ENCODE data around the gene CCDC180.

Gene CCDC180

DNA sequence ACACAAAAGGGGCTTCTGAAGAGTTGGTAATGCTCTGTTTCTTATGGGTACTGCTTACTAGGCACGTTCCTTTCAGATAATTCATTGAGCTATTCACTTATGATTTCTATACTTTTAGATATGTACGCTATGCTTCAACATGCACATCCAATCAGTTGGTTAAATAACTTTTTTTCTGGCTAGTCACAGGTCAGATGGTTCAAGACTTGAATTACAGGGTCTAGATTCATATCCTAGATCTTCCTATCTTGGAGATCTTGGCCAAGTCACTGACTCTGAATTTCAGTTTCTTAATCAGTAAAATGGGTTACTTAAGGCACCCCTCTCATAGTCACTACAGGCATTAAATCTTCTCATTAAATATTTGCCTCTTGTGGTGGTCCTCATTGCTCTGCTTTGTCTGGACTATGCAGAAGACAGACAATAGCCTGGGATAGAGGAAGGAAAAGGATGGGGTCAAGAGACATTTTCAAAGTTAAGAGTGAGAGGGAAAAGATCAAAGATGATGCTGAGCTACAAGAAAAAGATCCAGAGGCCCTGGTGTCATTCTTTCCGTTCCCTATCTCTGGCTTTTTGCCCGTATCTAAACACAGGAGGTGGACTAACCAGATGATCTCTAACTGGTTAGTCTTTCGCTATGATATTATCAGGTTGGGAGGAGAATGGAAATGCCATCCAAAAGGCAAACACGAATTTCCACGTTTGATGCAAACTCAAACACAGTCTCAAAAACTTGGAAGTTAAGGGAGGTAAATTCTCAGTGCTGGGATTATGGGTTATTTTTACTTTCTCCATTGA, 1.8 kb upstream of the CCDC180 start:
- no peak for DNase-seq
- in situ Hi-C loops (cut with HindIII; ENCODE audit: low pct_ligation_motif_present, low sequenced_read_pairs): no loop called here
- no peaks in the 10 kb centered on the region for H3K36me3 ChIP-seq (replicated peaks)
- TF ChIP-seq, protein P1, sequence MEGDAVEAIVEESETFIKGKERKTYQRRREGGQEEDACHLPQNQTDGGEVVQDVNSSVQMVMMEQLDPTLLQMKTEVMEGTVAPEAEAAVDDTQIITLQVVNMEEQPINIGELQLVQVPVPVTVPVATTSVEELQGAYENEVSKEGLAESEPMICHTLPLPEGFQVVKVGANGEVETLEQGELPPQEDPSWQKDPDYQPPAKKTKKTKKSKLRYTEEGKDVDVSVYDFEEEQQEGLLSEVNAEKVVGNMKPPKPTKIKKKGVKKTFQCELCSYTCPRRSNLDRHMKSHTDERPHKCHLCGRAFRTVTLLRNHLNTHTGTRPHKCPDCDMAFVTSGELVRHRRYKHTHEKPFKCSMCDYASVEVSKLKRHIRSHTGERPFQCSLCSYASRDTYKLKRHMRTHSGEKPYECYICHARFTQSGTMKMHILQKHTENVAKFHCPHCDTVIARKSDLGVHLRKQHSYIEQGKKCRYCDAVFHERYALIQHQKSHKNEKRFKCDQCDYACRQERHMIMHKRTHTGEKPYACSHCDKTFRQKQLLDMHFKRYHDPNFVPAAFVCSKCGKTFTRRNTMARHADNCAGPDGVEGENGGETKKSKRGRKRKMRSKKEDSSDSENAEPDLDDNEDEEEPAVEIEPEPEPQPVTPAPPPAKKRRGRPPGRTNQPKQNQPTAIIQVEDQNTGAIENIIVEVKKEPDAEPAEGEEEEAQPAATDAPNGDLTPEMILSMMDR (IDR thresholded peaks at IDR 0.05; ENCODE audit: low read depth, low read length, missing control alignments): no peak
- no peak overlapping the region for H3K27ac ChIP-seq
- no peak overlapping the region for H3K4me3 ChIP-seq (ENCODE audit: low read depth, low read length)
- no peaks in the 10 kb centered on the region for H3K27me3 ChIP-seq (replicated peaks)

DNA sequence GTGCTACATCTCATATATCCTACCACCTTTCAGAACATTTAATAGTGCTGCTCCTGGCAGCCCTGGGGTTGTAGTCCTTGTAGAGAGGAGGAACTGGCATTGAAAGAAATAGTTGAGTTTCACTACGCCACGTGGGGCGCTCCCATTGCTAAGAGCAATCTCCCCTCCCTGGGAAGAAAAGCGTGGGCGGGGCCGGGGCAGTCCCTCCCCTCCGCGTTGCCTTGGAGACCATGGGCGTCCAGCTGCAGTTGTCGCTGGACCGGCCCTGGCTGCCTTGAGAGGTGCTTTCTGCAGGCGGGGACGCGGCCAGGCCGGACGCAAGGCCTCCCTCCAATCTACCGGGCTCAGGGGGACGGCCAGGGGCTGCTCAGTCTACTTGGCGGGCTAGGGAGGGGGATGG, 368 bp upstream of the CCDC180 start:
- Histone ChIP-seq H3K36me3 (replicated peaks) (no peaks in the 10 kb centered on the region), H3K27ac (no peak overlapping the region), H3K4me3 (ENCODE audit: low read depth, low read length) (peak overlapping the region; percentile 49), H3K27me3 (replicated peaks) (no peaks in the 10 kb centered on the region)
- DNase-seq: peak; percentile 83
- TF ChIP-seq, protein P1 (IDR thresholded peaks at IDR 0.05; ENCODE audit: low read depth, low read length, missing control alignments): peak; percentile 55
- in situ Hi-C loops (cut with HindIII; ENCODE audit: low pct_ligation_motif_present, low sequenced_read_pairs): no loop called here

DNA sequence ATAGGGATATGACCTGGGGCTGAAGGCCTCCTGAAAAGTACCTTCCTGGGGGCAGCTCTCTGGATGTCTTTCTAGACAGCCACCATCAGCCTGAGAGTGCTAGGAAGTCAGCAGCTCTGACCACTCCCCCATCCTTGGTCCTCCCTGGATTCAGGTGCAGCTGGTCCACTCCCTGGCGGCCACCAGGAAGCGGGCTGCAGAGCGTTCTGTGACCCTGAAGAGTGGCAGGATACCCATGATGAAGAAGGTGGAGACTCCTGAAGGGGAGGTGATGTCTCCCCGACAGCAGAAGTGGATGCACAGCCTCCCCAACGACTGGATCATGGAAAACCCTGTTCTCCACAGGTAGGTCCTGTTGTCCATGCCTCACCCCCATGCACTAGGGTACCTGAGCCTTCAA, 1.8 kb downstream of the CCDC180 start:
- no peak overlapping the region for H3K27ac ChIP-seq
- H3K27me3 ChIP-seq (replicated peaks): no peaks in the 10 kb centered on the region
- TF ChIP-seq, protein P1 (IDR thresholded peaks at IDR 0.05; ENCODE audit: low read depth, low read length, missing control alignments): no peak
- in situ Hi-C loops (cut with HindIII; ENCODE audit: low pct_ligation_motif_present, low sequenced_read_pairs): no loop called here
- H3K36me3 ChIP-seq (replicated peaks): no peaks in the 10 kb centered on the region
- no peak overlapping the region for H3K4me3 ChIP-seq (ENCODE audit: low read depth, low read length)
- no peak for DNase-seq

DNA sequence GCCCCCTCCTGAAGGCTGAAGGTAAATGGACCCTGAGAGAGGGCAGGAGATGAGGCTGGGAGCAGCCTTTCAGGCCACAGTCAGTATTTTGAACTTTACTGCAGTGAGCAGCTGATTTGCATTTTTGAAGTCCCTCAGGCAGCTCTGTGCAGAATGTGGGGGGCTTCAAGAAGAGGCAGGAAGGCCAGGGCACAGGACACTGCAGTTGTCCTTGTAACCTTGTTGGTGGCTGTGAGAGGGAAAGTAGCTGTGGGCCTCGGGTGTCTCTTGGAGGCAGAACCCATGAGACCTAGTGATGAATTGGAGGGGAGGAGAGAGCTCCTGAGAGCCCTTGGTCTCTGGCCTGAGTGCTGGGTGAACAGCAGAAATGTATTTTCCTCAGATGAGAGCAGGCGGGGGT, 2.6 kb downstream of the CCDC180 start:
- no peak overlapping the region for H3K4me3 ChIP-seq (ENCODE audit: low read depth, low read length)
- no peak overlapping the region for H3K27ac ChIP-seq
- in situ Hi-C loops (cut with HindIII; ENCODE audit: low pct_ligation_motif_present, low sequenced_read_pairs): no loop called here
- no peak for DNase-seq
- no peaks in the 10 kb centered on the region for H3K27me3 ChIP-seq (replicated peaks)
- no peaks in the 10 kb centered on the region for H3K36me3 ChIP-seq (replicated peaks)
- TF ChIP-seq, protein P1 (IDR thresholded peaks at IDR 0.05; ENCODE audit: low read depth, low read length, missing control alignments): no peak

DNA sequence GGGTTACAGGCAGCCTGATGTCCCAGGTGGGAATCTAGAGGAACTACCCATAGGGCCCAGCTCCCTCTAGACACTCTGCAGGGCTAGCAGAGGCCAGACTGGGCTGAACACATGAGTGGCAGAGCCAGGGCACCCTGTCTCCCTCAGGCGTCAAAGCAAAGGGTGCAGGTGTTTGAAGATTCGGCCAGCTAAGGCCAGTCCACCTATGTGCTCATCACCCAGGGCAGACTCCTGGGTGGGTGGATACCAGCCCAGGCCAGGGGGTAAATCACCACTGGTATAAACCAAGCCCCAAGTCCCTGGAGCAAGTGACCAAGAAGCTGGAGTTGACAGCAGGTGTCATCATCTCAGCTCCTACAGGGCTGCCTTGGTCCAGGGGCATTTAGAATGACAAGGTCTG, 3.4 kb downstream of the CCDC180 start:
- Histone ChIP-seq H3K4me3 (ENCODE audit: low read depth, low read length) (no peak overlapping the region), H3K36me3 (replicated peaks) (no peaks in the 10 kb centered on the region), H3K27me3 (replicated peaks) (no peaks in the 10 kb centered on the region), H3K27ac (no peak overlapping the region)
- in situ Hi-C loops (cut with HindIII; ENCODE audit: low pct_ligation_motif_present, low sequenced_read_pairs): no loop called here
- TF ChIP-seq, protein P1 (IDR thresholded peaks at IDR 0.05; ENCODE audit: low read depth, low read length, missing control alignments): no peak
- no peak for DNase-seq

All from brain microvascular endothelial cell (primary cell).